ENCODE data around the gene SLC16A10.
"Not testable (repeated sequence)": the region's sequence is repeated elsewhere in the genome, so short reads cannot be mapped to it uniquely, and the experiment has no call there.

The SLC16A10 gene

GRCh38 chr6:111199935-111200334, 112.6 kb downstream of the SLC16A10 start:
- Mint-ChIP-seq H3K4me3 (no peak overlapping the region), H3K27ac (no peak overlapping the region), H3K9me3 (no peaks in the 10 kb centered on the region), H3K27me3 (ENCODE audit: low read depth) (no peaks in the 10 kb centered on the region), H3K4me1 (ENCODE audit: low read depth) (peaks cover 2% of the 10 kb centered on the region), H3K36me3 (ENCODE audit: low read depth) (no peaks in the 10 kb centered on the region)

GRCh38 chr6:111200350-111201243, 113.3 kb downstream of the SLC16A10 start:
- H3K4me1 Mint-ChIP-seq (ENCODE audit: low read depth): peaks cover 2% of the 10 kb centered on the region
- no peaks in the 10 kb centered on the region for H3K27me3 Mint-ChIP-seq (ENCODE audit: low read depth)
- no peak overlapping the region for H3K27ac Mint-ChIP-seq
- H3K4me3 Mint-ChIP-seq: no peak overlapping the region
- no peaks in the 10 kb centered on the region for H3K9me3 Mint-ChIP-seq
- no peaks in the 10 kb centered on the region for H3K36me3 Mint-ChIP-seq (ENCODE audit: low read depth)

- no peak overlapping the region for H3K4me3 Mint-ChIP-seq
- H3K27me3 Mint-ChIP-seq (ENCODE audit: low read depth): no peaks in the 10 kb centered on the region
- H3K27ac Mint-ChIP-seq: no peak overlapping the region
- H3K9me3 Mint-ChIP-seq: no peaks in the 10 kb centered on the region
- peaks cover 2% of the 10 kb centered on the region for H3K4me1 Mint-ChIP-seq (ENCODE audit: low read depth)
- no peaks in the 10 kb centered on the region for H3K36me3 Mint-ChIP-seq (ENCODE audit: low read depth)
Observed at GRCh38 chr6:111201244-111201554, 113.9 kb downstream of the SLC16A10 start.

- Mint-ChIP-seq H3K27ac (no peak overlapping the region), H3K4me3 (no peak overlapping the region), H3K9me3 (no peaks in the 10 kb centered on the region), H3K36me3 (ENCODE audit: low read depth) (no peaks in the 10 kb centered on the region), H3K27me3 (ENCODE audit: low read depth) (no peaks in the 10 kb centered on the region), H3K4me1 (ENCODE audit: low read depth) (peaks cover 2% of the 10 kb centered on the region)
Observed at GRCh38 chr6:111201764-111202163, 114.5 kb downstream of the SLC16A10 start.

- not testable (repeated sequence) for H3K4me3 Mint-ChIP-seq; H3K36me3 Mint-ChIP-seq (ENCODE audit: low read depth); H3K27ac Mint-ChIP-seq; H3K9me3 Mint-ChIP-seq; H3K4me1 Mint-ChIP-seq (ENCODE audit: low read depth); H3K27me3 Mint-ChIP-seq (ENCODE audit: low read depth)
Observed at GRCh38 chr6:111203539-111203938, 116.2 kb downstream of the SLC16A10 start.

GRCh38 chr6:111204305-111204704, 117.0 kb downstream of the SLC16A10 start:
- H3K27me3 Mint-ChIP-seq (ENCODE audit: low read depth): no peaks in the 10 kb centered on the region
- no peaks in the 10 kb centered on the region for H3K9me3 Mint-ChIP-seq
- H3K4me1 Mint-ChIP-seq (ENCODE audit: low read depth): peaks cover 2% of the 10 kb centered on the region
- H3K4me3 Mint-ChIP-seq: no peak overlapping the region
- no peak overlapping the region for H3K27ac Mint-ChIP-seq
- no peaks in the 10 kb centered on the region for H3K36me3 Mint-ChIP-seq (ENCODE audit: low read depth)

GRCh38 chr6:111204881-111205280, 117.6 kb downstream of the SLC16A10 start:
- no peak overlapping the region for H3K4me3 Mint-ChIP-seq
- peaks cover 2% of the 10 kb centered on the region for H3K4me1 Mint-ChIP-seq (ENCODE audit: low read depth)
- H3K36me3 Mint-ChIP-seq (ENCODE audit: low read depth): no peaks in the 10 kb centered on the region

GRCh38 chr6:111205502-111205901, 118.2 kb downstream of the SLC16A10 start:
- Mint-ChIP-seq H3K9me3 (no peaks in the 10 kb centered on the region), H3K4me3 (no peak overlapping the region), H3K27ac (no peak overlapping the region), H3K4me1 (ENCODE audit: low read depth) (peaks cover 3% of the 10 kb centered on the region), H3K36me3 (ENCODE audit: low read depth) (no peaks in the 10 kb centered on the region), H3K27me3 (ENCODE audit: low read depth) (no peaks in the 10 kb centered on the region)

More at GRCh38 chr6:111204881-111205280, 117.6 kb downstream of the SLC16A10 start:
- Mint-ChIP-seq H3K27ac (no peak overlapping the region), H3K9me3 (no peaks in the 10 kb centered on the region), H3K27me3 (ENCODE audit: low read depth) (no peaks in the 10 kb centered on the region)

GRCh38 chr6:111207141-111207858, 120.0 kb downstream of the SLC16A10 start:
- Mint-ChIP-seq H3K4me1 (ENCODE audit: low read depth) (peaks cover 2% of the 10 kb centered on the region), H3K27ac (no peak overlapping the region), H3K36me3 (ENCODE audit: low read depth) (no peaks in the 10 kb centered on the region), H3K9me3 (no peaks in the 10 kb centered on the region), H3K27me3 (ENCODE audit: low read depth) (no peaks in the 10 kb centered on the region), H3K4me3 (no peak overlapping the region)

- Mint-ChIP-seq H3K27me3 (ENCODE audit: low read depth) (no peaks in the 10 kb centered on the region), H3K9me3 (no peaks in the 10 kb centered on the region), H3K4me1 (ENCODE audit: low read depth) (peaks cover 2% of the 10 kb centered on the region), H3K4me3 (no peak overlapping the region), H3K27ac (no peak overlapping the region), H3K36me3 (ENCODE audit: low read depth) (no peaks in the 10 kb centered on the region)
Observed at GRCh38 chr6:111208933-111209332, 121.6 kb downstream of the SLC16A10 start.

- Mint-ChIP-seq H3K27ac (no peak overlapping the region), H3K27me3 (ENCODE audit: low read depth) (no peaks in the 10 kb centered on the region), H3K36me3 (ENCODE audit: low read depth) (no peaks in the 10 kb centered on the region), H3K4me3 (no peak overlapping the region), H3K9me3 (no peaks in the 10 kb centered on the region), H3K4me1 (ENCODE audit: low read depth) (peaks cover 2% of the 10 kb centered on the region)
Observed at GRCh38 chr6:111210194-111210728, 123.0 kb downstream of the SLC16A10 start.

GRCh38 chr6:111211411-111212030, 124.2 kb downstream of the SLC16A10 start:
- Mint-ChIP-seq H3K4me3 (no peak overlapping the region), H3K36me3 (ENCODE audit: low read depth) (no peaks in the 10 kb centered on the region), H3K27me3 (ENCODE audit: low read depth) (no peaks in the 10 kb centered on the region), H3K4me1 (ENCODE audit: low read depth) (peaks cover 2% of the 10 kb centered on the region), H3K27ac (peak overlapping the region; percentile 34), H3K9me3 (no peaks in the 10 kb centered on the region)

- no peak overlapping the region for H3K4me3 Mint-ChIP-seq
- H3K4me1 Mint-ChIP-seq (ENCODE audit: low read depth): peaks cover 2% of the 10 kb centered on the region
- no peaks in the 10 kb centered on the region for H3K36me3 Mint-ChIP-seq (ENCODE audit: low read depth)
Observed at GRCh38 chr6:111212625-111213024, 125.3 kb downstream of the SLC16A10 start.

GRCh38 chr6:111215131-111215530, 127.8 kb downstream of the SLC16A10 start:
- H3K27me3 Mint-ChIP-seq (ENCODE audit: low read depth): no peaks in the 10 kb centered on the region
- H3K9me3 Mint-ChIP-seq: no peaks in the 10 kb centered on the region
- no peaks in the 10 kb centered on the region for H3K36me3 Mint-ChIP-seq (ENCODE audit: low read depth)
- no peak overlapping the region for H3K4me3 Mint-ChIP-seq
- H3K4me1 Mint-ChIP-seq (ENCODE audit: low read depth): peaks cover 2% of the 10 kb centered on the region
- no peak overlapping the region for H3K27ac Mint-ChIP-seq

More at GRCh38 chr6:111212625-111213024, 125.3 kb downstream of the SLC16A10 start:
- no peaks in the 10 kb centered on the region for H3K27me3 Mint-ChIP-seq (ENCODE audit: low read depth)
- no peak overlapping the region for H3K27ac Mint-ChIP-seq
- no peaks in the 10 kb centered on the region for H3K9me3 Mint-ChIP-seq

Measured in T-helper 1 cell treated with Interleukin-12 subunit alpha and Interleukin-12 subunit beta and Interleukin-4 antibody, amounts not matched to agents 30 μg/mL and 1 μg/mL, for 36 hours (primary cell).